Activated CD8-positive, alpha-beta memory T cell treated with anti-CD3 and anti-CD28 coated beads, Interleukin-2, amount 50 U/mL, for 4 hours (primary cell): Measurements from ENCODE around the gene OR10AG1.

Experiments used
- DNase-seq: peaks from one replicate; pipeline ENCODE4 v3.0.0-alpha.2; 2020

OR10AG1 gene, protein sequence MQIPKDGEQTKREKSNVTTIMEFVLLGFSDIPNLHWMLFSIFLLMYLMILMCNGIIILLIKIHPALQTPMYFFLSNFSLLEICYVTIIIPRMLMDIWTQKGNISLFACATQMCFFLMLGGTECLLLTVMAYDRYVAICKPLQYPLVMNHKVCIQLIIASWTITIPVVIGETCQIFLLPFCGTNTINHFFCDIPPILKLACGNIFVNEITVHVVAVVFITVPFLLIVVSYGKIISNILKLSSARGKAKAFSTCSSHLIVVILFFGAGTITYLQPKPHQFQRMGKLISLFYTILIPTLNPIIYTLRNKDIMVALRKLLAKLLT

GRCh38 chr11:55969845-55970244, at the start of gene OR10AG1:
OR10AG1 (minus strand) TSS chr11:55969945; CDS start chr11:55969907, 38 bp downstream.
- no peak for DNase-seq

- DNase-seq: no peak
These were observed 44.1 kb upstream of the OR10AG1 start for GRCh38 chr11:56013805-56014204.

- DNase-seq: no peak
These were observed 41.0 kb upstream of the OR10AG1 start for GRCh38 chr11:56010716-56011115.

GRCh38 chr11:55994525-55994924, 24.8 kb upstream of the OR10AG1 start, which contains the start of gene OR5F1:
OR5F1 (minus strand) TSS chr11:55994625; CDS start chr11:55994625, 0 bp downstream.
- DNase-seq: no peak

GRCh38 chr11:55970935-55971334, 1.2 kb upstream of the OR10AG1 start:
- DNase-seq: no peak

DNA sequence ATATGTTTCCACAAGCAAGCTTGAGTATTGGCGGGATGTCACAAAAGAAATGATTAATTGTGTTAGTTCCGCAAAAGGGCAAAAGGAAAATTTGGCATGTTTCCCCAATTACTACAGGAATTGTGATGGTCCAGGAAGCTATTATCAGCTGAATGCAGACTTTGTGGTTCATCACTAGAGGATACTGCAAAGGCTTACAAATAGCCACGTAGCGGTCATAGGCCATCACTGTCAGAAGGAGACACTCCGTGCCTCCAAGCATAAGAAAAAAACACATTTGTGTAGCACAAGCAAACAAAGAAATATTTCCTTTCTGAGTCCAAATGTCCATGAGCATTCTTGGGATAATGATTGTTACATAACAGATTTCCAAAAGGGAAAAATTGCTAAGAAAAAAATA, 1.8 kb downstream of the OR10AG1 start:
- no peak for DNase-seq

GRCh38 chr11:55966391-55966790, 3.4 kb downstream of the OR10AG1 start:
- no peak for DNase-seq

- DNase-seq: no peak
These were observed 13.2 kb downstream of the OR10AG1 start for GRCh38 chr11:55956521-55956920.

DNA sequence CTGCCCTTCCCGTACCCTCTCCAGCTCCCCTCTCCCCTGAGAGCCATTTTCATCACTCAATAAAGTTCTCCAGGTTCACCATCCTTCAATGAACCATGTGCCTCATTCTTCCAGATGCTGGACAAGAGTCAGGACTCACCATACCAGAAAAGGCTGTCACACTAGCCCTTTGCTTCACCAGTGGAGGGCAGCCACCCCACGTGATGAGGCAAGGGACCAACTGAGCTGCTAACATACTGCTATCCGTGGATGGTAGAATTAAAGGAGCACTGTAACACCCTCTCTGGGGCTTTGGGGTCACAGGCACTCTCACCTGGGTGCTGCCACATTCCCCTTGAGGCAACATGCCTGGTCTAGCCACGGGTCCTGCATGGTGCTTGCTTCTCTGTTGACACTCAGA, 20.4 kb downstream of the OR10AG1 start:
- DNase-seq: no peak

DNA sequence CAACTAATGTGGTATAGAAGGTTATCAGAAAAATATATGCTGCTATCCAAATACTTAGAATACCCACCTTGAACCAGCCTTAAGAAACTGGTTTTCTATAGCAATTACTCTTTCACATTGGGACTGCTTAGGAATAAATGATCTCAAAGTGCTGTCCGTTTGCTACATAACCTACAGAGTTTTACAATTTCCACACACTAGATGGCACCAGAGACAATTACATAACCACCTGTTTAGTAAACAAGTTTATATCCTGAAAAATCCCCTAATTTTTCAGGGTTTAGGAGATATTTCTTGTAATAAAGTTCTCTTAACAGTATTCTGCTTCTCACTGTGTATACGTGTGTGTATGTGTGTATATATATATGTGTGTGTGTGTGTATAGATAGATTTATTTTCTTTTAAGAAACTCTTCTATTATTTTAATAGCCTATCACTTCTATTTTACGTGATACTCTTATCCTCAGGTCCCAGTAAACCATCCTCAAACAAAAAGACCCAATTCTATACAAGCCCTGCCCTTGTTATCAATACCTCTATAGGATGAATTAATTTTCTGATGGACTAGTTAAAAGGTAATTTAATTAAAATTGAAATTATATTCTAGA, 26.9 kb downstream of the OR10AG1 start:
- DNase-seq: no peak

GRCh38 chr11:55936300-55936699, 33.4 kb downstream of the OR10AG1 start, which contains the start of gene OR5I1:
OR5I1 (minus strand) TSS chr11:55936400; CDS start chr11:55936400, 0 bp downstream.
- DNase-seq: no peak

DNA sequence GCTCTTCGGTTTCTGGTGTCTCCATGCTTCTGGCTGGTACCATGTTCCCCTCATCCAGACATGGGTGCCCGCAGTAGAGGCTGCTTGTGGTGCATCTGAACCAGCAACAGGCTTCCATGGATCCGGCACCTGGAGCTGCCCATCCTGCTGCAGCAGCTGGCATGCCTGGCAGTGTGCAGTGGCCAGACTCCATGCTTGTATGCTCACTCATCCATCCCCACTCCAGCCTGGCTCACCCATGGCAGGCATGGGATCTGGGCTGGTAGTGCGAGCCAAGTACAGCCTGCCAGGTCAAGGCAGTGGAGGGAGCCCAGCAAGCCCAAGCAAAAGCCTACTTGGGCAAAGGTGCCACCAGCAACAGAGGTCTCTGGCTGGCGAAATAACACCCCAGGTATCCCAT, 49.2 kb downstream of the OR10AG1 start:
- DNase-seq: no peak
